Endothelial cell of umbilical vein (primary cell): Measurements from ENCODE around the gene DDRGK1. TPM values are rescaled to one million over a fixed set of nuclear protein-coding genes. Genes with fewer than 3 reads are reported as not detected.

Source experiments
- BruUV-seq: library from RNA; stranded (reverse); fragments of 400-500 nt; replicated peaks from 2 replicates; lab custom pipeline; 2021; lab: Mats Ljungman, UMichigan
- CTCF ChIA-PET: fragments of 300-600, 350-600 bp; sonication (Branson Sonifier 250); formaldehyde crosslinking; loops from one replicate; lab custom pipeline; 2021; ENCODE audit warnings: antibody characterized with exemption, inconsistent platforms; lab: Charles Lee
- POLR2A ChIA-PET: fragments of 300-600, 350-600 bp; sonication (Branson Sonifier 250); formaldehyde crosslinking; loops from one replicate; lab custom pipeline; 2021; ENCODE audit warnings: antibody characterized with exemption, inconsistent platforms; lab: Charles Lee
- DNase-seq: peaks from one replicate; pipeline ENCODE4 v3.0.0-alpha.2; 2011; ENCODE audit warnings: low read depth, low spot score
- FAIRE-seq: peaks from 2 replicates; lab custom pipeline; 2011; peaks lifted over from hg19 to GRCh38; lab: Jason Lieb, UNC
- H2AFZ ChIP-seq: 2 replicates; pipeline ENCODE4 v1.6.0; 2012; ENCODE audit warnings: low read depth, low read length, control low read depth, inconsistent platforms
- H3K27ac ChIP-seq: 2 replicates; pipeline ENCODE4 v1.5.1; 2011; ENCODE audit warnings: low read depth, mild to moderate bottlenecking, control low read depth, low read length, moderate library complexity; ENCODE audit not compliant: insufficient read depth
- H3K27me3 ChIP-seq, 2 experiments: 2 replicates each; pipeline versions ENCODE4 v1.6.0 to v1.6.1; 2011; ENCODE audit warnings: low read length in 2 of 2, mixed read lengths in 1 of 2; ENCODE audit not compliant: control insufficient read depth in 2 of 2, insufficient read depth in 2 of 2
- H3K36me3 ChIP-seq, 2 experiments: 2 replicates in 1 of 2; 3 replicates in 1 of 2; pipeline ENCODE4 v1.5.1; 2011; ENCODE audit warnings: low read length in 2 of 2, mild to moderate bottlenecking in 1 of 2, moderate library complexity in 1 of 2; ENCODE audit not compliant: control insufficient read depth in 2 of 2, insufficient read depth in 2 of 2; ENCODE audit errors: extremely low read depth in 1 of 2
- H3K4me1 ChIP-seq: 3 replicates; pipeline ENCODE4 v1.5.1; 2011; ENCODE audit warnings: mild to moderate bottlenecking, low read length; ENCODE audit not compliant: control insufficient read depth, insufficient read depth; ENCODE audit errors: extremely low read depth
- H3K4me2 ChIP-seq: 2 replicates; pipeline ENCODE4 v1.6.1; 2011; ENCODE audit warnings: low read length, control low read depth, mixed read lengths; ENCODE audit not compliant: insufficient read depth
- H3K4me3 ChIP-seq, 3 experiments: fragments of 200-600 bp in 1 of 3; sonication (generic), shearing (Covaris generic) in 1 of 3; replicated peaks in 1 of 3; 2 replicates each; pipeline ENCODE4 v1.5.1; 2011 to 2016; ENCODE audit warnings: control low read depth in 3 of 3, low read length in 3 of 3, mild to moderate bottlenecking in 2 of 3, inconsistent platforms in 1 of 3, low read depth in 1 of 3, moderate library complexity in 1 of 3; ENCODE audit not compliant: insufficient read depth in 1 of 3
- H3K79me2 ChIP-seq: 2 replicates; pipeline ENCODE4 v1.6.0; 2012; ENCODE audit warnings: low read length, inconsistent platforms; ENCODE audit not compliant: control insufficient read depth, insufficient read depth
- H3K9ac ChIP-seq: replicated peaks from 2 replicates; pipeline ENCODE3; 2011; ENCODE audit warnings: low read length, control low read depth; ENCODE audit not compliant: insufficient read depth; ENCODE audit errors: extremely low read depth
- H3K9me1 ChIP-seq: replicated peaks from 3 replicates; pipeline ENCODE4 v1.6.0; 2011; ENCODE audit warnings: mild to moderate bottlenecking, low read length; ENCODE audit not compliant: control insufficient read depth, insufficient read depth; ENCODE audit errors: extremely low read depth
- H3K9me3 ChIP-seq: replicated peaks from 2 replicates; pipeline ENCODE4 v1.5.1; 2012; ENCODE audit warnings: low read length, inconsistent platforms; ENCODE audit not compliant: control insufficient read depth, insufficient read depth
- H4K20me1 ChIP-seq: replicated peaks from 2 replicates; pipeline ENCODE3; 2011; ENCODE audit warnings: mild to moderate bottlenecking, low read length; ENCODE audit not compliant: control insufficient read depth, insufficient read depth; ENCODE audit errors: extremely low read depth
- EZH2 ChIP-seq: IDR thresholded peaks from 2 replicates; pipeline ENCODE4 v1.6.1; 2012; ENCODE audit warnings: borderline replicate concordance, low read depth, mild to moderate bottlenecking, moderate library complexity, low read length, inconsistent platforms; ENCODE audit not compliant: severe bottlenecking
- FOS ChIP-seq: IDR thresholded peaks from 2 replicates; pipeline ENCODE4 v1.6.1; 2011; ENCODE audit warnings: mild to moderate bottlenecking, low read length, moderate library complexity, borderline replicate concordance; ENCODE audit not compliant: insufficient read depth
- GATA2 ChIP-seq: IDR thresholded peaks from 2 replicates; pipeline ENCODE4 v1.7.0; 2011; ENCODE audit warnings: low read depth, mild to moderate bottlenecking, moderate library complexity, mixed read lengths, low read length; ENCODE audit not compliant: insufficient read length, insufficient read depth
- JUN ChIP-seq: IDR thresholded peaks from 2 replicates; pipeline ENCODE4 v1.6.1; 2011; ENCODE audit warnings: borderline replicate concordance, low read depth; ENCODE audit not compliant: insufficient read length, insufficient read depth
- MAX ChIP-seq: IDR thresholded peaks from 2 replicates; pipeline ENCODE4 v1.6.1; 2011; ENCODE audit not compliant: insufficient read depth, insufficient read length
- MYC ChIP-seq: IDR thresholded peaks from one replicate; pipeline ENCODE4 v1.6.1; 2011; ENCODE audit warnings: mild to moderate bottlenecking, low read depth, low read length
- POLR2A ChIP-seq: IDR thresholded peaks from 2 replicates; pipeline ENCODE4 v1.6.1; 2012; ENCODE audit warnings: low read depth, mild to moderate bottlenecking, control low read depth, low read length
- POLR2AphosphoS5 ChIP-seq: IDR thresholded peaks from 2 replicates; pipeline ENCODE4 v1.6.1; 2012; ENCODE audit warnings: low read depth, mild to moderate bottlenecking, control low read depth, low read length, moderate library complexity; ENCODE audit not compliant: insufficient read depth
- dilution Hi-C: fragments of 300-500 bp; cut with MboI; formaldehyde crosslinking; loops from one replicate; pipeline ENCODE4 v1.15.0; 2019; ENCODE audit warnings: low sequenced_read_pairs; ENCODE audit not compliant: extremely low pct_ligation_motif_present
- intact Hi-C: fragments of 100-400 bp; cut with micrococcal nuclease; formaldehyde crosslinking; loops from one replicate; pipeline ENCODE4 v1.10.0; 2022
- polyA plus RNA-seq, 4 experiments: library from polyadenylated mRNA; depleted of rRNA in 3 of 4; stranded (reverse) in 3 of 4; unstranded in 1 of 4; fragments of >200 nt; gene quantifications; 2 replicates each; pipeline versions ENCODE4 v1.2.1 to v1.2.3, GENCODE V29; 2011 to 2012; ENCODE audit warnings: missing spikeins in 1 of 4
- total RNA-seq: library from RNA; stranded (reverse); gene quantifications from 2 replicates; pipeline ENCODE4 v1.2.3, GENCODE V29; 2021
- TF ChIP-seq, protein P1 (sequence below), 2 donors: IDR thresholded peaks; 1 replicate in 1 of 2; 2 replicates in 1 of 2; pipeline ENCODE4 v1.5.1; 2011; ENCODE audit warnings: low read length in 2 of 2, mild to moderate bottlenecking in 2 of 2, moderate library complexity in 2 of 2, control low read depth in 1 of 2, inconsistent platforms in 1 of 2, low read depth in 1 of 2; ENCODE audit not compliant: insufficient read depth in 1 of 2; ENCODE audit errors: extremely low read depth in 1 of 2

DDRGK1 gene
- total and polyA plus RNA-seq, 2 donors (not counting 3 experiments of a cell fraction or from before 2014, with no cell fraction given), result 48.5 to 54.0 TPM

- no peaks in the 10 kb centered on the region for H3K79me2 ChIP-seq
- no peak overlapping the region for H3K9ac ChIP-seq
- BruUV-seq, result no TSS peak
- ChIA-PET CTCF (interaction anchor here (1.3 kb wide), 1 partner anchor 92 kb away, joined by 3 read pairs; no protein-coding TSS in a partner anchor), POLR2A (no interaction called here)
- dilution Hi-C loops, result no loop called here
- no peak for TF ChIP-seq POLR2AphosphoS5
- TF ChIP-seq, protein P1, sequence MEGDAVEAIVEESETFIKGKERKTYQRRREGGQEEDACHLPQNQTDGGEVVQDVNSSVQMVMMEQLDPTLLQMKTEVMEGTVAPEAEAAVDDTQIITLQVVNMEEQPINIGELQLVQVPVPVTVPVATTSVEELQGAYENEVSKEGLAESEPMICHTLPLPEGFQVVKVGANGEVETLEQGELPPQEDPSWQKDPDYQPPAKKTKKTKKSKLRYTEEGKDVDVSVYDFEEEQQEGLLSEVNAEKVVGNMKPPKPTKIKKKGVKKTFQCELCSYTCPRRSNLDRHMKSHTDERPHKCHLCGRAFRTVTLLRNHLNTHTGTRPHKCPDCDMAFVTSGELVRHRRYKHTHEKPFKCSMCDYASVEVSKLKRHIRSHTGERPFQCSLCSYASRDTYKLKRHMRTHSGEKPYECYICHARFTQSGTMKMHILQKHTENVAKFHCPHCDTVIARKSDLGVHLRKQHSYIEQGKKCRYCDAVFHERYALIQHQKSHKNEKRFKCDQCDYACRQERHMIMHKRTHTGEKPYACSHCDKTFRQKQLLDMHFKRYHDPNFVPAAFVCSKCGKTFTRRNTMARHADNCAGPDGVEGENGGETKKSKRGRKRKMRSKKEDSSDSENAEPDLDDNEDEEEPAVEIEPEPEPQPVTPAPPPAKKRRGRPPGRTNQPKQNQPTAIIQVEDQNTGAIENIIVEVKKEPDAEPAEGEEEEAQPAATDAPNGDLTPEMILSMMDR (IDR thresholded peaks at IDR 0.05; ENCODE audit: extremely low read depth in 1 of 2, insufficient read depth in 1 of 2, low read depth in 1 of 2, low read length in 2 of 2), result no peak
- no peak for TF ChIP-seq MYC
- TF ChIP-seq JUN, result no peak
- no peak for TF ChIP-seq MAX
- TF ChIP-seq EZH2, result no peak
- TF ChIP-seq FOS, result no peak
- TF ChIP-seq POLR2A, result no peak
- no peak for TF ChIP-seq GATA2
- no peaks in the 10 kb centered on the region for H4K20me1 ChIP-seq
- no peaks in the 10 kb centered on the region for H3K9me3 ChIP-seq
- intact Hi-C loops, result no loop called here
- no peak overlapping the region for H2AFZ ChIP-seq
- H3K9me1 ChIP-seq, result no peaks in the 10 kb centered on the region
- DNase-seq (no peak), FAIRE-seq (no peak)
- H3K4me1 ChIP-seq, result no peaks in the 10 kb centered on the region
- no peak overlapping the region for H3K4me3 ChIP-seq
- no peak overlapping the region for H3K4me2 ChIP-seq
- H3K27me3 ChIP-seq, result no peaks in the 10 kb centered on the region
- H3K36me3 ChIP-seq, result peaks cover 0 to 5% of the 10 kb centered on the region in 2 experiments
- no peak overlapping the region for H3K27ac ChIP-seq
These were observed 19.7 kb upstream of the DDRGK1 start for GRCh38 chr20:3223994-3224680.
